Mucosa of descending colon (tissue), 3 donors: ENCODE results near the gene MICB. TPM values are rescaled to one million over a fixed set of nuclear protein-coding genes. Genes with fewer than 3 reads are reported as not detected.

Experiments
- ATAC-seq: fragments of 200-7000 bp; cut with Tn5 transposase; one replicate; pipeline ENCODE4 v1.9.1; 2020; ENCODE audit warnings: mild to moderate bottlenecking, moderate library complexity
- DNase-seq, 3 donors: peaks; one replicate each; pipeline ENCODE4 v3.0.0-alpha.2; 2020
- H3K36me3 ChIP-seq: fragments of 200-600 bp; one replicate; pipeline ENCODE4 v1.8.0; 2021; ENCODE audit warnings: low read depth, mild to moderate bottlenecking
- H3K4me1 ChIP-seq: fragments of 200-600 bp; one replicate; pipeline ENCODE4 v1.8.0; 2021; ENCODE audit warnings: low read depth, mild to moderate bottlenecking
- H3K4me3 ChIP-seq: fragments of 200-600 bp; one replicate; pipeline ENCODE4 v1.8.0; 2021; ENCODE audit warnings: mild to moderate bottlenecking
- H3K9me3 ChIP-seq: fragments of 200-600 bp; one replicate; pipeline ENCODE4 v1.8.0; 2021; ENCODE audit warnings: mild to moderate bottlenecking
- intact Hi-C, 2 donors: fragments of 100-400 bp; cut with DNase I in 1 of 2; cut with micrococcal nuclease in 1 of 2; formaldehyde crosslinking; loops; one replicate each; pipeline versions ENCODE4 v1.11.0 to v1.11.1; 2022; cut with DNase I, micrococcal nuclease
- total RNA-seq, 3 donors: library from RNA; stranded (reverse); fragmentation: NEBNext Ultra II Directional in 2 of 3; extraction: Animal tissue kit (Norgen Biotek cat#: 25700) in 2 of 3; gene quantifications; one replicate each; pipeline versions ENCODE4 v1.2.1 to v1.2.4, GENCODE V29; 2021 to 2023
- TF ChIP-seq, protein P1 (sequence below): fragments of 200-600 bp; IDR thresholded peaks from one replicate; pipeline ENCODE4 v1.8.0; 2022; ENCODE audit warnings: antibody characterized with exemption, mild to moderate bottlenecking
- donor health status: DM: no; HTN: no; CAD: no; lungs with moderate emphysema.
- donor health status: DM: no; HTN: no; CAD: no.
- donor health status: DM: no; HTN: yes; CAD: no.

Gene MICB
- total RNA-seq, 3 donors from 2014 or later, result 1.3 to 4.1 (median 2.9) TPM

DNA sequence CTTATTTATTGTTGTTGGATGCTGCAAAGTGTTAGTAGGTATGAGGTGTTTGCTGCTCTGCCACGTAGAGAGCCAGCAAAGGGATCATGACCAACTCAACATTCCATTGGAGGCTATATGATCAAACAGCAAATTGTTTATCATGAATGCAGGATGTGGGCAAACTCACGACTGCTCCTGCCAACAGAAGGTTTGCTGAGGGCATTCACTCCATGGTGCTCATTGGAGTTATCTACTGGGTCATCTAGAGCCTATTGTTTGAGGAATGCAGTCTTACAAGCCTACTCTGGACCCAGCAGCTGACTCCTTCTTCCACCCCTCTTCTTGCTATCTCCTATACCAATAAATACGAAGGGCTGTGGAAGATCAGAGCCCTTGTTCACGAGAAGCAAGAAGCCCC is 12.1 kb downstream of the MICB start:
- TF ChIP-seq, protein P1, sequence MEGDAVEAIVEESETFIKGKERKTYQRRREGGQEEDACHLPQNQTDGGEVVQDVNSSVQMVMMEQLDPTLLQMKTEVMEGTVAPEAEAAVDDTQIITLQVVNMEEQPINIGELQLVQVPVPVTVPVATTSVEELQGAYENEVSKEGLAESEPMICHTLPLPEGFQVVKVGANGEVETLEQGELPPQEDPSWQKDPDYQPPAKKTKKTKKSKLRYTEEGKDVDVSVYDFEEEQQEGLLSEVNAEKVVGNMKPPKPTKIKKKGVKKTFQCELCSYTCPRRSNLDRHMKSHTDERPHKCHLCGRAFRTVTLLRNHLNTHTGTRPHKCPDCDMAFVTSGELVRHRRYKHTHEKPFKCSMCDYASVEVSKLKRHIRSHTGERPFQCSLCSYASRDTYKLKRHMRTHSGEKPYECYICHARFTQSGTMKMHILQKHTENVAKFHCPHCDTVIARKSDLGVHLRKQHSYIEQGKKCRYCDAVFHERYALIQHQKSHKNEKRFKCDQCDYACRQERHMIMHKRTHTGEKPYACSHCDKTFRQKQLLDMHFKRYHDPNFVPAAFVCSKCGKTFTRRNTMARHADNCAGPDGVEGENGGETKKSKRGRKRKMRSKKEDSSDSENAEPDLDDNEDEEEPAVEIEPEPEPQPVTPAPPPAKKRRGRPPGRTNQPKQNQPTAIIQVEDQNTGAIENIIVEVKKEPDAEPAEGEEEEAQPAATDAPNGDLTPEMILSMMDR, result no peak
- intact Hi-C loops, result no loop called here
- DNase-seq (no peak), ATAC-seq (no peak)
- Histone ChIP-seq H3K4me3 (no peak overlapping the region), H3K9me3 (no peaks in the 10 kb centered on the region), H3K36me3 (no peaks in the 10 kb centered on the region), H3K4me1 (no peaks in the 10 kb centered on the region)

DNA sequence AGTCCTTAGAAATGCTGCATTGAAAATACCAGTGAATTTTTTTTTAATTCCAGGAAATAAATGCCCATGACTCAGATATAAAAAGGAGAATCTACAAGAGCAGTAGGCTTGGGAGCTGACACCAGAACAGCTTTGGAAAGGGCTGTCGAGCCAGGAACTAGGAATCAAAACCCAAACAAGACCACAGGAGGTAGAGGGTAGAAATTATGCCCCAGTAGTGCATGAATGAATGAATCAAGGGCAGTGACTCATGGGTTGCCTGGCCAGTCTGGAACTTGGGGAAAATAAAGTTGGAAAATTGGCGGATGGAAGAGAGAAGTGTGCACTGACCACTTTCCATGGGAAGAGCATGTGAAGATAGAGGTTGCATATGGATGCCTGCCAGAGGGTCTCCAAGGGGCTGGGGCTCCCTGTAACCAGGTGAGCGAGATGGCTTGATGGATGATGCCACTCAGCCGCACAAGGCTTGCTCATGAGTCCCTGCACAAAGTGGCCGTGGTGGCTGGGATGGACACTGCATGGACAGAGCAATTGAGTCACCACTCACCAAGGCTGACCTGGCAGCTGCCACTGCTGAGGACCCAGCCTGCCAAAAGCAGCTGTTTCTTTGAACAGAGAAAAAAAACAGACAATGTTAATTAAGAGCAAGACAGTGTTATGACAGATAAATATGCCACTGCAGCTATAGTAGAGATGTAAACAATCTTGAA is 15.7 kb downstream of the MICB start:
- intact Hi-C loops, result no loop called here
- TF ChIP-seq, protein P1, result no peak
- no peaks in the 10 kb centered on the region for H3K9me3 ChIP-seq

DNA sequence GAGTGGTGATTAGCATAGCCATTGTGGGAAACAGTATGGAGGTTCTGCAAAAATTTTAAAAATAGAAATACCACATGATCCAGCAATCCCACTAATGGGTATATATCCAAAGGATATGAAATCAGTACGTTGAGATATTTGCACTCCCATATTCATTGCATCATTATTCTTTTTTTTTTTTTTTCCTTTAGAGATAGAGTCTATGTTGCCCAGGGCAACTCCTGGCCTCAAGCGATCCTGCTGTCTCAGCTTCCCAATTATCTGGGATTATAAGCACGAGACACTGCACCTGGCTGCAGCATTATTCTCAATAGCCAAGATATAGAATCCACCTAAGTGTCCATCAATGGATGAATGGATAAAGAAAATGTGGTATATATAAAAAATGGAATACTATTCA is 23.9 kb downstream of the MICB start:
- intact Hi-C loops, result no loop called here
- Histone ChIP-seq H3K36me3 (no peaks in the 10 kb centered on the region), H3K4me3 (no peak overlapping the region), H3K9me3 (no peaks in the 10 kb centered on the region), H3K4me1 (no peaks in the 10 kb centered on the region)
- TF ChIP-seq, protein P1, result no peak
- ATAC-seq (no peak), DNase-seq (no peak)

More for the DNA sequence above, 15.7 kb downstream of the MICB start:
- no peak for DNase-seq
- no peaks in the 10 kb centered on the region for H3K4me1 ChIP-seq
- H3K4me3 ChIP-seq, result no peak overlapping the region
- no peak for ATAC-seq
- H3K36me3 ChIP-seq, result no peaks in the 10 kb centered on the region

DNA sequence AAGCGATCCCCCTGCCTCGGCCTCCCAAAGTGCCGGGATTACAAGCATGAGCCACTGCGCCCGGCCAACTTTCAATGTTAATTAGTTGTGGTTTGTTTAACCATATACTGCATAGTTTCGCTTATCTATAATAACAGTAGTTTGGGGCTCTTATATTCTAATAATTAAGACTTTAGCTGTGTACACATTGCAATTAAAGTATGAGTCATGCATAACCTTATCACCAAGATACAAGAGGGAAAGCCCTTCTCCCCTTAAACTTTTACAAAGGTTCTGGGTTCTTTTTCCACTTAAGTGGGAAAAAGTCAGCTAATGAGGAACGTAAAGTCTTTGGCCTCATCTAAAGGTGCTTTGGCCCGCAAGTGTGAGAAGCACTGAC is 27.6 kb downstream of the MICB start:
- Histone ChIP-seq H3K4me3 (no peak overlapping the region), H3K36me3 (peaks cover 3% of the 10 kb centered on the region), H3K4me1 (no peaks in the 10 kb centered on the region), H3K9me3 (no peaks in the 10 kb centered on the region)
- ATAC-seq, result no peak
- TF ChIP-seq, protein P1, result no peak
- intact Hi-C loops, result no loop called here
- no peak for DNase-seq

DNA sequence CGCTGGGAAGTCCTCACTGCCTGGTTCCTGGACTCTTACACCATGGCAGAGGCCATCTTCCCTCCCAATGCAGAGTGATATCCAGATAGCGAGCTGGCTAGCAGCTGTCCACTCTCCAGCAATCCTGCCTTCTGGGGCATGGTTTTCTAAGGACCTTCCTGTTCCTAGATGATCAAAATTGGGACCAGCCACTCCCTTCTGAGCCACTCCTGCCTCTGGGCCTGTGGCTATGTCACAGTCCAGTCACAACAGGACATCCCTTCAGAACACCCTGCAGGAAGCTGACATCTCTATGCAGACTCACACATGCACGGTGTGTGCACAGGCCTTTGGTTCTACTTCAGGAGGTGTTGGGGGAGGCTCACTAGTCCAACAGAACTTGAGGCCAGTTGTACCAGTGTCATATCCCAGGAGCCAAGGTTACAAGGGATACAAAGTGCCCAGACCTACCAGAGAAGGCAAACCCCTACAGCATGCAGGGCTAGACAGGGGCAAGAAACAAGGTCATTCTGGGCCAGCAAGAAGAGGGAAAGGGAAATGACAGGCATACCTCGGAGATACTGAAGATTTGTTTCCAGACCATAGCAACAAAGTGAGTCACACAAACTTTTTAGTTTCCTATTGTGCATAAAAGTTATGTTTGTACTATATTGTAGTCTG is 28.1 kb downstream of the MICB start:
- TF ChIP-seq, protein P1, result no peak
- H3K4me3 ChIP-seq, result no peak overlapping the region
- no peaks in the 10 kb centered on the region for H3K9me3 ChIP-seq
- intact Hi-C loops, result no loop called here
- no peaks in the 10 kb centered on the region for H3K4me1 ChIP-seq
- ATAC-seq (peak; percentile 52), DNase-seq (no peak)
- H3K36me3 ChIP-seq, result peaks cover 9% of the 10 kb centered on the region
